Cardiac muscle cell (in vitro differentiated cells and primary cell): ENCODE measurements around the gene RPSA. TPM values are rescaled to one million over a fixed set of nuclear protein-coding genes. Genes with fewer than 3 reads are reported as not detected.

Experiments used
- DNase-seq, 2 donors: peaks; one replicate each; pipeline versions ENCODE4 v3.0.0 to v3.0.0-alpha.2; 2010 to 2017; ENCODE audit warnings: low read depth in 1 of 2, low spot score in 1 of 2
- H3K27ac ChIP-seq: fragments of 200-600 bp; sonication (generic); 2 replicates; pipeline ENCODE4 v1.5.1; 2016
- H3K27me3 ChIP-seq: fragments of 200-600 bp; sonication (generic); 2 replicates; pipeline ENCODE4 v1.6.0; 2016; ENCODE audit warnings: control low read depth
- H3K36me3 ChIP-seq: fragments of 200-600 bp; sonication (generic); 2 replicates; pipeline ENCODE4 v1.5.1; 2016; ENCODE audit warnings: control low read depth
- H3K4me1 ChIP-seq: fragments of 200-600 bp; sonication (generic); 2 replicates; pipeline ENCODE4 v1.8.1; 2017; ENCODE audit warnings: low read depth, mild to moderate bottlenecking, mixed run types
- H3K4me3 ChIP-seq: fragments of 200-600 bp; sonication (generic); 2 replicates; pipeline ENCODE4 v1.5.1; 2016; ENCODE audit warnings: mild to moderate bottlenecking
- H3K9me3 ChIP-seq: fragments of 200-600 bp; sonication (generic); 2 replicates; pipeline ENCODE4 v1.5.1; 2017; ENCODE audit warnings: low read depth, mild to moderate bottlenecking, control low read depth
- CTCF ChIP-seq: IDR thresholded peaks from 2 replicates; pipeline ENCODE4 v1.5.1; 2012; ENCODE audit warnings: low read depth, mild to moderate bottlenecking, low read length
- polyA plus RNA-seq: library from polyadenylated mRNA; unstranded; fragments of >200 nt; fragmentation: Nextera tagmentation; extraction: Ambion mirVana; gene quantifications from 2 replicates; pipeline ENCODE4 v1.2.1, GENCODE V29; 2016
- total RNA-seq: library from RNA; depleted of rRNA; stranded (reverse); fragments of >200 nt; gene quantifications from 2 replicates; pipeline ENCODE4 v1.2.3, GENCODE V29; 2016

Gene RPSA
- total and polyA plus RNA-seq, 2 experiments from 2014 or later = 329 to 1,073 TPM

- Histone ChIP-seq H3K4me1 (peaks cover 6% of the 10 kb centered on the region), H3K9me3 (no peaks in the 10 kb centered on the region), H3K27me3 (no peaks in the 10 kb centered on the region), H3K27ac (no peak overlapping the region), H3K36me3 (peaks cover 46% of the 10 kb centered on the region), H3K4me3 (peak overlapping the region; percentile 54)
- peak in 1 of 2 donors; percentile 63 for DNase-seq
- TF ChIP-seq CTCF = no peak
These were observed 1.4 kb downstream of the RPSA start for GRCh38 chr3:39407773-39408492.

GRCh38 chr3:39408493-39409372, 2.2 kb downstream of the RPSA start:
- Histone ChIP-seq H3K36me3 (peaks cover 54% of the 10 kb centered on the region), H3K27ac (no peak overlapping the region), H3K9me3 (no peaks in the 10 kb centered on the region), H3K4me1 (peaks cover 6% of the 10 kb centered on the region), H3K4me3 (no peak overlapping the region), H3K27me3 (no peaks in the 10 kb centered on the region)
- no peak for TF ChIP-seq CTCF
- DNase-seq = no peak

GRCh38 chr3:39409514-39410136, 3.1 kb downstream of the RPSA start:
- no peaks in the 10 kb centered on the region for H3K9me3 ChIP-seq
- no peak for TF ChIP-seq CTCF
- H3K27me3 ChIP-seq = no peaks in the 10 kb centered on the region
- H3K4me1 ChIP-seq = peaks cover 6% of the 10 kb centered on the region
- no peak overlapping the region for H3K4me3 ChIP-seq
- peaks cover 55% of the 10 kb centered on the region for H3K36me3 ChIP-seq
- H3K27ac ChIP-seq = no peak overlapping the region
- no peak for DNase-seq

GRCh38 chr3:39410893-39411292, 4.4 kb downstream of the RPSA start:
- H3K27me3 ChIP-seq = no peaks in the 10 kb centered on the region
- peaks cover 55% of the 10 kb centered on the region for H3K36me3 ChIP-seq
- H3K4me3 ChIP-seq = no peak overlapping the region
- peaks cover 6% of the 10 kb centered on the region for H3K4me1 ChIP-seq
- DNase-seq = no peak
- no peak overlapping the region for H3K27ac ChIP-seq
- TF ChIP-seq CTCF = no peak
- no peaks in the 10 kb centered on the region for H3K9me3 ChIP-seq

- H3K36me3 ChIP-seq = peaks cover 54% of the 10 kb centered on the region
- no peak overlapping the region for H3K27ac ChIP-seq
- DNase-seq = no peak
These were observed 6.2 kb downstream of the RPSA start for GRCh38 chr3:39412668-39413260.

More at GRCh38 chr3:39412668-39413260, 6.2 kb downstream of the RPSA start:
- Histone ChIP-seq H3K9me3 (no peaks in the 10 kb centered on the region), H3K4me1 (peaks cover 6% of the 10 kb centered on the region), H3K4me3 (no peak overlapping the region), H3K27me3 (no peaks in the 10 kb centered on the region)
- TF ChIP-seq CTCF = no peak
